IMR-90 (cell line): ENCODE data around the gene CES2. TPM values are rescaled to one million over a fixed set of nuclear protein-coding genes. Genes with fewer than 3 reads are reported as not detected.

Experiments
- ATAC-seq: fragments of 200-7000 bp; cut with Tn5 transposase; 2 replicates; pipeline ENCODE4 v1.9.1; 2020; ENCODE audit warnings: low read depth, mild to moderate bottlenecking, moderate library complexity
- BruUV-seq: library from RNA; stranded (reverse); fragments of 400-500 nt; replicated peaks from 2 replicates; lab custom pipeline; 2021; lab: Mats Ljungman, UMichigan
- CTCF ChIA-PET: fragments of 300-600 bp; formaldehyde crosslinking; extraction: SDS; loops from one replicate; lab custom pipeline; 2021; ENCODE audit warnings: antibody characterized with exemption; lab: Yijun Ruan, JAX
- POLR2A ChIA-PET: fragments of 300-600 bp; sonication (Branson Sonifier 250); formaldehyde crosslinking; loops from one replicate; lab custom pipeline; 2022; ENCODE audit warnings: antibody characterized with exemption; ENCODE audit not compliant: unreplicated experiment; lab: Charles Lee
- DNase-seq: peaks from one replicate; pipeline ENCODE4 v3.0.0; 2013
- H2AFZ ChIP-seq: replicated peaks from 2 replicates; pipeline ENCODE3; 2013; ENCODE audit warnings: low read length, mild to moderate bottlenecking; ENCODE audit not compliant: poor library complexity
- H2AK5ac ChIP-seq: 2 replicates; pipeline ENCODE4 v1.6.1; 2013; ENCODE audit warnings: low read depth, low read length, inconsistent platforms
- H2AK9ac ChIP-seq: replicated peaks from 2 replicates; pipeline ENCODE3; 2013; ENCODE audit warnings: mild to moderate bottlenecking, low read depth, low read length, moderate library complexity; ENCODE audit not compliant: poor library complexity
- H2BK120ac ChIP-seq: 2 replicates; pipeline ENCODE4 v1.6.1; 2013; ENCODE audit warnings: low read depth, low read length, inconsistent platforms
- H2BK15ac ChIP-seq: 3 replicates; pipeline ENCODE4 v1.6.1; 2013; ENCODE audit warnings: low read depth, low read length, inconsistent platforms
- H2BK20ac ChIP-seq: 2 replicates; pipeline ENCODE4 v1.6.1; 2013; ENCODE audit warnings: low read depth, mild to moderate bottlenecking, inconsistent platforms, low read length, moderate library complexity
- H2BK5ac ChIP-seq: 2 replicates; pipeline ENCODE4 v1.6.1; 2013; ENCODE audit warnings: mild to moderate bottlenecking, low read depth, low read length, inconsistent platforms; ENCODE audit not compliant: poor library complexity, severe bottlenecking
- H3K14ac ChIP-seq: replicated peaks from 2 replicates; pipeline ENCODE4 v1.6.1; 2013; ENCODE audit warnings: low read depth, low read length, inconsistent platforms
- H3K18ac ChIP-seq: 2 replicates; pipeline ENCODE4 v1.6.1; 2013; ENCODE audit warnings: low read depth, low read length, control low read depth
- H3K23ac ChIP-seq: 2 replicates; pipeline ENCODE4 v1.6.1; 2013; ENCODE audit warnings: low read depth, low read length, inconsistent platforms
- H3K27ac ChIP-seq: 2 replicates; pipeline ENCODE4 v1.5.1; 2013; ENCODE audit warnings: mild to moderate bottlenecking, control low read depth, low read length; ENCODE audit not compliant: insufficient read depth
- H3K27me3 ChIP-seq: 2 replicates; pipeline ENCODE4 v1.6.1; 2013; ENCODE audit warnings: low read length; ENCODE audit not compliant: control insufficient read depth, insufficient read depth
- H3K36me3 ChIP-seq: 2 replicates; pipeline ENCODE4 v1.6.1; 2013; ENCODE audit warnings: low read length, mixed read lengths; ENCODE audit not compliant: control insufficient read depth, insufficient read depth
- H3K4ac ChIP-seq: 2 replicates; pipeline ENCODE4 v1.6.1; 2013; ENCODE audit warnings: low read depth, low read length, inconsistent platforms
- H3K4me1 ChIP-seq: 2 replicates; pipeline ENCODE4 v1.6.1; 2013; ENCODE audit warnings: low read length, mixed read lengths; ENCODE audit not compliant: control insufficient read depth, insufficient read depth
- H3K4me2 ChIP-seq: 2 replicates; pipeline ENCODE4 v1.6.1; 2013; ENCODE audit warnings: low read depth, mild to moderate bottlenecking, control low read depth, low read length, moderate library complexity
- H3K4me3 ChIP-seq: 2 replicates; pipeline ENCODE4 v1.5.1; 2013; ENCODE audit warnings: low read depth, mild to moderate bottlenecking, control low read depth, low read length, moderate library complexity; ENCODE audit not compliant: insufficient read depth
- H3K56ac ChIP-seq: 2 replicates; pipeline ENCODE4 v1.6.1; 2013; ENCODE audit warnings: low read length, inconsistent platforms; ENCODE audit not compliant: insufficient read depth; ENCODE audit errors: extremely low read depth
- H3K79me1 ChIP-seq, 2 experiments: 2 replicates each; pipeline ENCODE4 v1.6.1; 2013; ENCODE audit warnings: low read length in 2 of 2, inconsistent platforms in 1 of 2, low read depth in 1 of 2
- H3K9ac ChIP-seq: 2 replicates; pipeline ENCODE4 v1.6.1; 2013; ENCODE audit warnings: low read depth, low read length, control low read depth
- H3K9me1 ChIP-seq: 2 replicates; pipeline ENCODE4 v1.6.1; 2013; ENCODE audit warnings: low read length, inconsistent platforms; ENCODE audit not compliant: insufficient read depth
- H3K9me3 ChIP-seq: 2 replicates; pipeline ENCODE4 v1.6.1; 2013; ENCODE audit warnings: low read length; ENCODE audit not compliant: control insufficient read depth, insufficient read depth
- H4K20me1 ChIP-seq: 2 replicates; pipeline ENCODE4 v1.6.1; 2013; ENCODE audit warnings: low read length, inconsistent platforms; ENCODE audit not compliant: insufficient read depth
- H4K5ac ChIP-seq: 2 replicates; pipeline ENCODE4 v1.6.1; 2013; ENCODE audit warnings: mild to moderate bottlenecking, low read depth, low read length, control low read depth
- H4K8ac ChIP-seq, 2 experiments: 2 replicates each; pipeline ENCODE4 v1.6.1; 2013; ENCODE audit warnings: low read depth in 2 of 2, low read length in 2 of 2, control low read depth in 1 of 2, inconsistent platforms in 1 of 2
- H4K91ac ChIP-seq: 2 replicates; pipeline ENCODE4 v1.6.1; 2013; ENCODE audit warnings: low read depth, low read length, inconsistent platforms; ENCODE audit not compliant: insufficient read depth
- BHLHE40 ChIP-seq: fragments of 150-350 bp; IDR thresholded peaks from 2 replicates; pipeline ENCODE4 v1.6.1; 2016; ENCODE audit warnings: mild to moderate bottlenecking, low read depth, low read length
- CEBPB ChIP-seq: IDR thresholded peaks from 2 replicates; pipeline ENCODE4 v1.6.1; 2012; ENCODE audit warnings: low read depth, low read length, improper control_type of control experiment
- MAFK ChIP-seq: IDR thresholded peaks from 2 replicates; pipeline ENCODE4 v1.6.1; 2012; ENCODE audit warnings: low read depth, low read length, improper control_type of control experiment
- MAZ ChIP-seq: IDR thresholded peaks from 2 replicates; pipeline ENCODE4 v1.6.1; 2012; ENCODE audit warnings: low read depth, mild to moderate bottlenecking, low read length, improper control_type of control experiment, moderate library complexity, borderline replicate concordance
- NFE2L2 ChIP-seq: fragments of 150-350 bp; IDR thresholded peaks from 2 replicates; pipeline ENCODE4 v1.6.1; 2016; ENCODE audit warnings: low read depth, mild to moderate bottlenecking, low read length
- RCOR1 ChIP-seq: IDR thresholded peaks from 2 replicates; pipeline ENCODE4 v1.6.1; 2012; ENCODE audit warnings: mild to moderate bottlenecking, low read length, improper control_type of control experiment; ENCODE audit not compliant: insufficient replicate concordance
- USF2 ChIP-seq: fragments of 150-350 bp; IDR thresholded peaks from 2 replicates; pipeline ENCODE4 v1.6.1; 2017; ENCODE audit warnings: mild to moderate bottlenecking, antibody characterized with exemption, low read length, low read depth
- WGBS, 2 experiments: methylation state at CpG; one replicate each; pipeline versions ENCODE4 v1.1.5 to v1.1.7; 2013; ENCODE audit warnings: missing lambda C conversion rate in 2 of 2; ENCODE audit not compliant: insufficient read length in 1 of 2; ENCODE audit errors: extremely low coverage in 2 of 2; 5-methylcytosine and 5-hydroxymethylcytosine counted together
- dilution Hi-C: fragments of 300-500 bp; cut with HindIII; formaldehyde crosslinking; loops from one replicate; pipeline ENCODE4 v1.14.3; 2018; ENCODE audit warnings: low sequenced_read_pairs; ENCODE audit not compliant: unreplicated experiment
- in situ Hi-C: fragments of 300-500 bp; cut with MboI; formaldehyde crosslinking; loops from 3 replicates; pipeline ENCODE4 v1.14.3; 2019; ENCODE audit warnings: low sequenced_read_pairs, inconsistent platforms, mixed read lengths
- intact Hi-C: fragments of 100-400 bp; cut with micrococcal nuclease; formaldehyde crosslinking; loops from 2 replicates; pipeline ENCODE4 v1.10.0; 2022
- polyA plus RNA-seq, 3 experiments: library from polyadenylated mRNA; depleted of rRNA; stranded (reverse); fragments of >200 nt; gene quantifications; 2 replicates each; pipeline ENCODE4 v1.2.3, GENCODE V29; 2012; ENCODE audit warnings: low replicate concordance in 1 of 3
- total RNA-seq: library from RNA; depleted of rRNA; stranded (reverse); fragments of >200 nt; gene quantifications from 2 replicates; pipeline ENCODE4 v1.2.3, GENCODE V29; 2012
- TF ChIP-seq, protein P1 (sequence below): fragments of 150-350 bp; IDR thresholded peaks from 2 replicates; pipeline ENCODE4 v1.6.1; 2016; ENCODE audit warnings: low read depth, mild to moderate bottlenecking, low read length, moderate library complexity, borderline replicate concordance

Gene CES2
- total and polyA plus RNA-seq, 2 of the 4 experiments (the other 2 are of a cell fraction) = 15.1 to 23.2 TPM

DNA sequence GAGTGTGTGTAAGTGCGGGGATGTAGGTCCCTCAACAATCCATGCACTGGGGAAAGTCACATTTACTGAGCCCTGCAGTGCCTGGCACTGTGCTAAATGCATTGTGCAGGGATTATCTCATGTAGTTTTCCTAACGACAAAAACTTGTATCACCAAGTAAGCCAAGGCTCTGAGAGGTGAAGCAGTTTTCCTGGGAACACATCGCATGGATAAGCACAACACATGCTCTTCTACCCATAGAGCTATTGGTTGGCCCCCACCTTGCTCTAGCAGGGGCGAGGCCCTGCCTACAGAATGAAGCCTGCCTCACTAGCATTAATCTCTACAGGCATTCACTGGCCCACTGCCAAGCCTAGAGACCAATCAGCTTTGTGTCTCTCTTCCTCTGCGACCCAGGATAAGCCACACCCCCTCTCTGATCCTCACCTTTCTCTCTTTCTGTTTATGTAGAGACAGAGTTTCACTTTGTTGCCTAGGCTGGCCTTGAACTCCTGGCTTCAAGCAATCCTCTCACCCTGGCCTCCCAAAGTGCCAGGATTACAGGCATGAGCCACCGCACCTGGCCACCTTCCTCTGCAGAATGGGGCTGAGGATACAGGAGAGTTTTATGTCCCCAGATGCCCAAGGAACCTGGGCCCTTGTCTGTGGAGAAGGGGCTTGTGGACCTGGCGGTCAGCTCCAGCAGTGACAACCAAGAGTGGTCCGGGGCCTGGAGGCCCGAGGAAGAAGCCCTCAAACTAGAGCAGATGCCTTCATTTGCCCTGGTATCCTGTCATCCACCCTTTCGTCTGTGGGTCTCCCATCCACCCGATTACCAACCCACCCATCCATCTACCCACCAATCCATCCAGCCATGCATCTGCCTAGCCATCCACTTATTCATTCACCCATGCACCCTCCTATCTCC lies 29.4 kb upstream of the CES2 start:
- H2BK15ac ChIP-seq = peak overlapping the region; percentile 80; the same call in 1 of the 3 replicates
- H3K23ac ChIP-seq = peak overlapping the region; percentile 70
- H2AK5ac ChIP-seq = peak overlapping the region; percentile 89
- H4K20me1 ChIP-seq = no peaks in the 10 kb centered on the region
- H3K79me1 ChIP-seq = peaks cover 0 to 10% of the 10 kb centered on the region in 2 experiments; a peak in 1 of 4 replicates
- in situ Hi-C loops (no loop called here), dilution Hi-C loops (no loop called here), intact Hi-C loops (no loop called here)
- H3K9me1 ChIP-seq = peaks cover 34% of the 10 kb centered on the region
- H3K56ac ChIP-seq = no peak overlapping the region
- BruUV-seq = no TSS peak
- peak overlapping the region; percentile 69 for H2AFZ ChIP-seq
- H3K27ac ChIP-seq = peak overlapping the region; percentile 26; the same call in 1 of the 2 replicates
- peak overlapping the region; percentile 52 to 97; a peak in 3 of 4 replicates for H4K8ac ChIP-seq
- H3K27me3 ChIP-seq = no peaks in the 10 kb centered on the region
- peak overlapping the region; percentile 14 for H2BK5ac ChIP-seq
- H3K4me3 ChIP-seq = no peak overlapping the region
- ChIA-PET POLR2A (no interaction called here), CTCF (interaction anchor here (1.2 to 1.4 kb wide), 2 partner anchors 23 to 33 kb away, joined by 4 to 5 read pairs; no protein-coding TSS in a partner anchor)
- peaks cover 29% of the 10 kb centered on the region for H3K4me1 ChIP-seq
- H2AK9ac ChIP-seq = peak overlapping the region; percentile 45
- H3K14ac ChIP-seq = peak overlapping the region; percentile 90
- peak overlapping the region; percentile 81 for H3K18ac ChIP-seq
- no peaks in the 10 kb centered on the region for H3K9me3 ChIP-seq
- DNase-seq (no peak), ATAC-seq (no peak)
- peak overlapping the region; percentile 90 for H2BK20ac ChIP-seq
- WGBS, 2 experiments = 90% methylated on average over 2 of the region's 11 CpGs; no CpG with 5 or more reads in 1 of the 2 experiments
- peak overlapping the region; percentile 58 for H4K5ac ChIP-seq
- peak overlapping the region; percentile 75 for H2BK120ac ChIP-seq
- no peaks in the 10 kb centered on the region for H3K36me3 ChIP-seq
- H4K91ac ChIP-seq = peak overlapping the region; percentile 77
- no peak overlapping the region; the same call in 1 of the 2 replicates for H3K9ac ChIP-seq
- TF ChIP-seq, protein P1, sequence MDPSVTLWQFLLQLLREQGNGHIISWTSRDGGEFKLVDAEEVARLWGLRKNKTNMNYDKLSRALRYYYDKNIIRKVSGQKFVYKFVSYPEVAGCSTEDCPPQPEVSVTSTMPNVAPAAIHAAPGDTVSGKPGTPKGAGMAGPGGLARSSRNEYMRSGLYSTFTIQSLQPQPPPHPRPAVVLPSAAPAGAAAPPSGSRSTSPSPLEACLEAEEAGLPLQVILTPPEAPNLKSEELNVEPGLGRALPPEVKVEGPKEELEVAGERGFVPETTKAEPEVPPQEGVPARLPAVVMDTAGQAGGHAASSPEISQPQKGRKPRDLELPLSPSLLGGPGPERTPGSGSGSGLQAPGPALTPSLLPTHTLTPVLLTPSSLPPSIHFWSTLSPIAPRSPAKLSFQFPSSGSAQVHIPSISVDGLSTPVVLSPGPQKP = no peak
- no peak for TF ChIP-seq CEBPB
- TF ChIP-seq MAZ = no peak
- no peak for TF ChIP-seq MAFK
- TF ChIP-seq RCOR1 = no peak
- no peak for TF ChIP-seq BHLHE40
- no peak for TF ChIP-seq NFE2L2
- no peak for TF ChIP-seq USF2
- H3K4me2 ChIP-seq = peak overlapping the region; percentile 54
- peak overlapping the region; percentile 90 for H3K4ac ChIP-seq
